H1 (cell line): ENCODE data around the gene GAPDH. TPM values are rescaled to one million over a fixed set of nuclear protein-coding genes. Genes with fewer than 3 reads are reported as not detected.

Source experiments
- RNF2 ChIP-seq: fragments of 200-900, 300-1000 bp; sonication (generic); IDR thresholded peaks from 2 replicates; pipeline ENCODE4 v1.7.1; 2016; ENCODE audit warnings: borderline replicate concordance, low read depth, mild to moderate bottlenecking, antibody characterized with exemption, low read length; ENCODE audit not compliant: poor library complexity, severe bottlenecking; ENCODE audit errors: missing control alignments
- polyA plus RNA-seq, 7 experiments: library from polyadenylated mRNA; depleted of rRNA in 3 of 7; stranded (reverse) in 5 of 7; unstranded in 2 of 7; fragments of >200 nt in 5 of 7; fragments of 200-250 nt in 2 of 7; gene quantifications; 1 replicate in 5 of 7; 2 replicates in 1 of 7; 4 replicates in 1 of 7; pipeline versions ENCODE4 v1.2.1 to v1.2.3, GENCODE V29; 2011 to 2013; ENCODE audit warnings: missing spikeins in 2 of 7, mixed read lengths in 2 of 7
- total RNA-seq: library from RNA; stranded (reverse); fragmentation: NEBNext Ultra II Directional; extraction: Animal tissue kit (Norgen Biotek cat#: 25700); gene quantifications from 2 replicates; pipeline ENCODE4 v1.2.1, GENCODE V29; 2021

GAPDH gene
- total and polyA plus RNA-seq, 2 of the 8 experiments (the other 6 are each of a cell fraction or from before 2014, with no cell fraction given) = 5,175 to 15,878 TPM

DNA sequence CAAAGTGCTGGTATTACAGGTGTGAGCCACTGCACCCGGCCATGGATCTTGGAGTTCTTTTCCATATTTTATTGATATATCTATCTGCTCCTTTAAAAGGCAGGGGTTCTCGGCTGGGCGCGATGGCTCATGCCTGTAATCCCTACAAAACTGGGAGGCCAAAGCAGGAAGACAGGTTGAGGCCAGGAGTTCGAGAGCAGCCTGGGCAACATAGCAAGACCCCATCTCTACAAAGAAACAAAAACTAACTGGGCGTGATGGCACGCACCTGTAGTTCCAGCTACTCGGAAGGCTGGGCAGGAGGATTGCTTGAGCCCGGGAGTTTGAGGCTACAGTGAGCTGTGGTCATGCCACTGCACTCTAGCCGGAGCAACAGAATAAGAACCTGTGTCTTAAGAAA lies 12.1 kb upstream of the GAPDH start (continued):
- no peak for TF ChIP-seq RNF2
